VCaP (cell line): ENCODE results near the gene ASF1B.

ENCODE experiments used
- H3K27ac ChIP-seq: fragments of 450-650 bp; 2 replicates; pipeline ENCODE4 v1.5.1; 2017
- TF ChIP-seq, protein P1 (sequence below): fragments of 450-650 bp; conservative IDR thresholded peaks from 2 replicates; pipeline ENCODE4 v1.5.1; 2017; ENCODE audit warnings: mild to moderate bottlenecking, moderate library complexity

The ASF1B gene

DNA sequence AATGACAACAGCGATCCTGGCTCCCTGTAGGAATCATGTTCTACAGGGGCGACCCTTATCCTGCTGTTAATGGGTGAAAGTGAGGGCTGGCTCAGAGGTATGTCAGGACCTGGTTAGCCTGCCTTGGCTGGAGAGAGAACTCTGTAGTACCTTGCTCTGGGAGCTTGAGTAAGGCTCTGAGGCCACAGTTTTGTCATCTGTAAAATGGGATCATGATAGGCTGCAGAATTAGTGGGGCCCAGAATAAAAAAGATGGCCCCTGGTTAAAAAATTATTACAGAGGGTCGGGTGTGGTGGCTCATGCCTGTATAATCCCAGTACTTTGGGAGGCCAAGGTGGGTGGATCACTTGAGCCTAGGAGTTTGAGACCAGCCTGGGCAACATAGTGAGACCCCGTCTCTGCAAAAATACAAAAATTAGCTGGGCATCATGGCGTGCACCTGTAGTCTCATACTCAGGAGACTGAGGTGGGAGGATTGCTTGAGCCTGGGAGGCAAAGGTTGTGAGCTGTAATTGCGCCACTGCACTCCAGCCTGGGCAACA, 35.3 kb downstream of the ASF1B start:
- TF ChIP-seq, protein P1, sequence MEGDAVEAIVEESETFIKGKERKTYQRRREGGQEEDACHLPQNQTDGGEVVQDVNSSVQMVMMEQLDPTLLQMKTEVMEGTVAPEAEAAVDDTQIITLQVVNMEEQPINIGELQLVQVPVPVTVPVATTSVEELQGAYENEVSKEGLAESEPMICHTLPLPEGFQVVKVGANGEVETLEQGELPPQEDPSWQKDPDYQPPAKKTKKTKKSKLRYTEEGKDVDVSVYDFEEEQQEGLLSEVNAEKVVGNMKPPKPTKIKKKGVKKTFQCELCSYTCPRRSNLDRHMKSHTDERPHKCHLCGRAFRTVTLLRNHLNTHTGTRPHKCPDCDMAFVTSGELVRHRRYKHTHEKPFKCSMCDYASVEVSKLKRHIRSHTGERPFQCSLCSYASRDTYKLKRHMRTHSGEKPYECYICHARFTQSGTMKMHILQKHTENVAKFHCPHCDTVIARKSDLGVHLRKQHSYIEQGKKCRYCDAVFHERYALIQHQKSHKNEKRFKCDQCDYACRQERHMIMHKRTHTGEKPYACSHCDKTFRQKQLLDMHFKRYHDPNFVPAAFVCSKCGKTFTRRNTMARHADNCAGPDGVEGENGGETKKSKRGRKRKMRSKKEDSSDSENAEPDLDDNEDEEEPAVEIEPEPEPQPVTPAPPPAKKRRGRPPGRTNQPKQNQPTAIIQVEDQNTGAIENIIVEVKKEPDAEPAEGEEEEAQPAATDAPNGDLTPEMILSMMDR, result no peak
- H3K27ac ChIP-seq, result no peak overlapping the region

DNA sequence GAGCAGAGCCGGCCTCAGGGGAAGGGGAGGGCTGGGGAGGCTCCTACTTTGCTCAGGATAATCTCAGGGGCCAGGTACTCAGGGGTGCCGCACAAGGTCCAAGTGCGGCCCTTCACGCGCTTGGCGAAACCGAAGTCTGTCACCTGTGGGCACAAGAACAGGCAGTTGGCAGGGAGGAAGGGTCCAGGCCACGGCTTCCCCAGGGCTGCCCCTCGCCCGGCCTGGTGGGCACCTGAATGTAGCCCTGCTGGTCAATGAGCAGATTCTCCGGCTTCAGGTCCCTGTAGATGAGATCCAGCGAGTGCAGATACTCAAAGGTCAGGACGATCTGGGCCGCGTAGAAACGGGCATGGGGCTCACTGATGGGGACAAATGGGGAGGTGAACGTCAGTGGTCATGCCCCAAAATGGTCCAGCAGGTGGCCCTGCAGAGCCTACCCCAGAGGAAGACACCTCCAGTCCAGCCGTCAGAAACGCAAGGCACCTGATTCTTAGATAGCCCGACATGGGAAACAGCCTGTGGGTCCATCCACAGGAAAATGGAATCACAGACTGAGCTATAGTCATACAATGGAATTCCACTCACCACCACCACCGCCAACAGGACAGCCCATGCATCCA, 38.7 kb downstream of the ASF1B start:
- TF ChIP-seq, protein P1, result no peak; the same call in 1 of the 2 replicates
- no peak overlapping the region for H3K27ac ChIP-seq

DNA sequence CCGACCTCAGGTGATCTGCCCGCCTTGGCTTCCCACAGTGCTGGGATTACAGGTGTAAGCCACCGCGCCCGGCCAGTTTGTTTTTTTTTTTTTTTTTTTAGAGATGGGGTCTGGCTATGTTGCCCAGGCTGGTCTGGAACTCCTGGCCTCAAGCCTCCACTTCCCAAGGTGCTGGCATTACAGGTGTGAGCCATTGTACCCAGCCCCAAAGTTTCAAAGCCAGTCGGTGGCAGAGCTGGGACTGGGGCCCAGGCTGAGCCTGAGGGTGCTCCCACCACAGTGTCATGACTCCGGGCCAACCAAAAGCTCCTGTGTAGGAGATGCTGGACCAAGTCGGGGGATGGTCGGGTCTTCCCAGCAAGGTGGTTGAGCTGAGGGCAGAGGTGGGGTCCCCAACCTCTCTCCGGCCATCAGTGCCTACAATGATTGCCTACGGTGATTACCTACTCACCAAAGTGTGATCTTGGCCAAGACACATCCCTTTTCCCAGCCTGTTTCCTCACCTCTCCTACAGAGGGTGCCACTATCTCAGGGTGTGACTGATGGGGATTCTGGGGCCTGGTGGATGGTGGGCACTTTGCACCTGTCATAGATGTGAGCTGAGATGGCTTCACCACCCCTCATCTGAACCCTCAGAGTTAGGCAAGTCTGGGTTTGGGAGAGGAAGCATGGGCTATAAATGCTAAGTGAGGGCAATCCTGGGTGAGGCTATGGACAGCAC, 40.0 kb downstream of the ASF1B start:
- TF ChIP-seq, protein P1, result 0 out of 2 replicates have a peak, but pooled peaks have one; percentile 9
- no peak overlapping the region for H3K27ac ChIP-seq

DNA sequence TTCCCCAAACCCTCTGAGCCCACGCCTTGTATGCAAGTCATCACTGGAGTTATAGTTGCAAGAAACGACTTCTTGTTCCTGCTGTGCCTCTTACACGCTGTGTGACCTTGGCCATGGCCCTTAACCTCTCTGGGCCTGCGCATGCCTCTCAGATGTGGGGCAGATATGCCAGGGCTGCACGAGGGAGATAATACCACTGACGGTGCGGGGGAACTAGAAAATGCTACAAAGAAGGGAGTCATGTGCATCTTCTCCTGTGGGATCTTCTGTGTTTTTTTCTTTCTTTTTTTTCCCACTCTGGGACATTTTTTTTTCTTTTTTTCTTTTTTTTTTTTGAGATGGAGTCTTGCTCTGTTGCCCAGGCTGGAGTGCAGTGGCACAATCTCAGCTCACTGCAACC, 41.5 kb downstream of the ASF1B start:
- no peak overlapping the region for H3K27ac ChIP-seq
- TF ChIP-seq, protein P1, result no peak

DNA sequence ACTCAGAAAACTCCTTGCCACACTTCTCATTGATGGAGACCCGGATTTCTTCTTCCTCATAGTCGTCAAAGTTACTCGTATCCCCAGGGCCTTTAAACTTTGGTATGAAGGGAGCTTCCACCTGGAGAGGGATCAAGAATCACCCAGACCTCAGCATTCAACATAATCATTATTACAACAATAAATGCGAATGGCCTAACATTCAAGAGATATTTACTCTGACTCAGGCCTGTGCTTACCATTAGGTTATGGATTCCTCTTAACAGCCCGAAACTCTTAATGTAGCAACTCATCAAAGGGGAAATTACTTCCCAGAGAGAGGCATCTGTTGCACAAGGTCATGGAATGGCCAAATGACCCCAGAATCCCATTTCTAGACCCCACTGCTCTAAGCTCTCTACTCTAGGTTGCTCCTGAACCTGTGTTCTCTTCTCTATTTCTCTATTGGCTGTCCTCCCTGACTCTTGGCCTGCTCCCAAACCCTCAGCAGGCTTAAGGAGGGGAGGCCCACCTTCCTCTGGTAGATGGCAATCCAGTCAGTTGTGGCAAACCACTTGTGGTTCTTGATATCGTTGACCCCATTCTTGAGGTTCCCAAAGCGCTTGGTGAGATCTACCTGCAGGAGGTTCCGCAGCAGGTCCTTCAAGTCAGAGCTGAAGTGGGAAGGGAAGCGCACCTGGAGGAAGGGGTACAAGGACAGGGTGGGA, 43.1 kb downstream of the ASF1B start:
- no peak overlapping the region for H3K27ac ChIP-seq

DNA sequence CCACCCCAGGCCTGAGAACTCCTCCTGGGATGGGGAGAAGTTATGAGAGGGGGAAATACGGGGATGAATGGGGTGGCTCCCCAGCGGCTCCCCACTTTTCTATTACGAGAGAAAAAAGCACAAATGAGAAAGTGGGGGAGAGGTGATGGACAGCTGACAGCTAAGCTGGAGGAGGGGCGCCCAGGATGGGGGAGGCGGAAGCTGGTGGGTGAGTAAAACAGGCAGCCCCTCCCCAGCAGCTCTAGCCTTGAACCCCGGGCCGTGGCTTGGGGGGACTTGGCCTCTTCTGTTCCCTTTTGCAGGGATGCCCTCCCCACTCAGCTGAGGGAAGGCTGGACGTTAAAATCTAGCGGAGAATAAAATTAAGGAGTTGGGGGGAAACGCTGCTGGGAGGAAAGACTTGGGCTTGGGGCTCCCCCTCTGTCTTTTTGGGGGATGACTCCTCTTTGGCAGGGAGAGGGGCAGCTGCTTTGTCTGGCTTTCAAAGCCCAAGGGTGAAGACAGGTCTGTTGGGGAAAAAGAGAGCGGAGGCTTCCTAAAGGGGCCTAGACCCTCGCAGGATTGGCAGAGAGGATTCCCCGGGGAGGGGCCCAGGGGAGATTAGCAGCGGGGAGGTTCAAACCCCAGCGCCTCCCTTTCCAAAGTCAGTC, 44.5 kb downstream of the ASF1B start:
- TF ChIP-seq, protein P1, result no peak

More for the DNA sequence above, 43.1 kb downstream of the ASF1B start:
- TF ChIP-seq, protein P1, result no peak

More for the DNA sequence above, 44.5 kb downstream of the ASF1B start:
- peak overlapping the region; percentile 90 for H3K27ac ChIP-seq
